ENCODE measurements around the gene DAGLA. TPM values are rescaled to one million over a fixed set of nuclear protein-coding genes. Genes with fewer than 3 reads are reported as not detected.

The DAGLA gene
- total RNA-seq, 1 donor from 2014 or later, result 5.1 TPM

DNA sequence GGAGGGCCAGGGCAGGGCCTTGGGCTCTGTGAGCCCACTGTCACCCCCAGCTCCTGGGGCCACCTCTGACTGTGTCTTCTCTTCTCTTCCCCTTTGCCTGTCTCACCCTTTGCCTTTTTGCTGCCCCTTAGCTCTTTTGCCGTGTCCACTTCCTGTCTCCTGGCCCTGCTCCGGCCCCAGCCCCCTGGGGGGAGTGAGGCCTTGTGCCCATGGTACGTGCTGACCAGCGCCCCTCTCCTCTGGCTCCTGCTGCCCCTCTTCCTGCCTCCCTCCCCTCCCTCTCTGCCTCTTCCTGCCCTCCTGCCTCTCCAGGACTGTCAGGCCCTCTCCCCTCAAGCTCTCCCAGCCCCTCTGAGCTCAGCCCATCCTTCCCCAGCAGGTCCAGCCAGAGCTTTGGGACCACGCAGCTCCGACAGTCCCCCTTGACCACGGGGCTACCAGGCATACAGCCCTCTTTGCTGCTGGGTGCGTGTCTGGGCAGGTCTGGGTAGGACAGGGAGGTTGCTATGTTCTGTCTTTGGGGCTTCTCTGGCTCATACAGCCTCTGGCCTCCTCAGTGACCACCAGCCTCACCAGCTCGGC, 100.5 kb downstream of the DAGLA start:
- peaks cover 12% of the 10 kb centered on the region for H3K4me1 Mint-ChIP-seq (ENCODE audit: unreplicated experiment)
- DNase-seq (ENCODE audit: extremely low spot score, unreplicated experiment), result no peak
- H3K4me3 Mint-ChIP-seq (ENCODE audit: unreplicated experiment), result no peak overlapping the region
- H3K27ac Mint-ChIP-seq (ENCODE audit: unreplicated experiment), result no peak overlapping the region
- no peaks in the 10 kb centered on the region for H3K27me3 Mint-ChIP-seq (ENCODE audit: unreplicated experiment)
- H3K9me3 Mint-ChIP-seq (ENCODE audit: unreplicated experiment), result no peaks in the 10 kb centered on the region
- peaks cover 5% of the 10 kb centered on the region for H3K36me3 Mint-ChIP-seq (ENCODE audit: unreplicated experiment)
- TF ChIP-seq, protein P1, sequence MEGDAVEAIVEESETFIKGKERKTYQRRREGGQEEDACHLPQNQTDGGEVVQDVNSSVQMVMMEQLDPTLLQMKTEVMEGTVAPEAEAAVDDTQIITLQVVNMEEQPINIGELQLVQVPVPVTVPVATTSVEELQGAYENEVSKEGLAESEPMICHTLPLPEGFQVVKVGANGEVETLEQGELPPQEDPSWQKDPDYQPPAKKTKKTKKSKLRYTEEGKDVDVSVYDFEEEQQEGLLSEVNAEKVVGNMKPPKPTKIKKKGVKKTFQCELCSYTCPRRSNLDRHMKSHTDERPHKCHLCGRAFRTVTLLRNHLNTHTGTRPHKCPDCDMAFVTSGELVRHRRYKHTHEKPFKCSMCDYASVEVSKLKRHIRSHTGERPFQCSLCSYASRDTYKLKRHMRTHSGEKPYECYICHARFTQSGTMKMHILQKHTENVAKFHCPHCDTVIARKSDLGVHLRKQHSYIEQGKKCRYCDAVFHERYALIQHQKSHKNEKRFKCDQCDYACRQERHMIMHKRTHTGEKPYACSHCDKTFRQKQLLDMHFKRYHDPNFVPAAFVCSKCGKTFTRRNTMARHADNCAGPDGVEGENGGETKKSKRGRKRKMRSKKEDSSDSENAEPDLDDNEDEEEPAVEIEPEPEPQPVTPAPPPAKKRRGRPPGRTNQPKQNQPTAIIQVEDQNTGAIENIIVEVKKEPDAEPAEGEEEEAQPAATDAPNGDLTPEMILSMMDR (IDR thresholded peaks at IDR 0.05), result no peak

DNA sequence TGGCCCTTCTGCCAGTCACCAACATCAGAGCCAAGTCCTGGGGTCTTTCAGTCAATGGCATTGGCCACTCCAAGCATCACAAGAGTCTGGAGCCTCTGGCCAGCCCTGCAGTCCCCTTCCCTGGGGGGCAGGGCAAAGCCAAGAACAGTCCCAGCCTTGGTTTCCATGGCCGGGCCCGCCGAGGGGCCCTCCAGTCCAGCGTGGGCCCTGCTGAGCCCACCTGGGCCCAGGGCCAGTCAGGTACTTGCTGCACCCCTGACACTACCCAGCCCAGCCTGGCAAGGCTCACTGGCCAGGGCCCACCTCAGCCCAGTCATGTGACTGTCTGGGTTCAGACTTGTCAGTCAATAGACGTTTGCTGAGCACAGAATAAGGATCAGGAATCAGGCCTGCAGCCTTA, 101.4 kb downstream of the DAGLA start:
- Mint-ChIP-seq H3K27me3 (ENCODE audit: unreplicated experiment) (no peaks in the 10 kb centered on the region), H3K9me3 (ENCODE audit: unreplicated experiment) (no peaks in the 10 kb centered on the region), H3K4me3 (ENCODE audit: unreplicated experiment) (no peak overlapping the region), H3K4me1 (ENCODE audit: unreplicated experiment) (peaks cover 12% of the 10 kb centered on the region), H3K36me3 (ENCODE audit: unreplicated experiment) (peaks cover 5% of the 10 kb centered on the region), H3K27ac (ENCODE audit: unreplicated experiment) (no peak overlapping the region)
- TF ChIP-seq, protein P1 (IDR thresholded peaks at IDR 0.05), result no peak
- DNase-seq (ENCODE audit: extremely low spot score, unreplicated experiment), result no peak

DNA sequence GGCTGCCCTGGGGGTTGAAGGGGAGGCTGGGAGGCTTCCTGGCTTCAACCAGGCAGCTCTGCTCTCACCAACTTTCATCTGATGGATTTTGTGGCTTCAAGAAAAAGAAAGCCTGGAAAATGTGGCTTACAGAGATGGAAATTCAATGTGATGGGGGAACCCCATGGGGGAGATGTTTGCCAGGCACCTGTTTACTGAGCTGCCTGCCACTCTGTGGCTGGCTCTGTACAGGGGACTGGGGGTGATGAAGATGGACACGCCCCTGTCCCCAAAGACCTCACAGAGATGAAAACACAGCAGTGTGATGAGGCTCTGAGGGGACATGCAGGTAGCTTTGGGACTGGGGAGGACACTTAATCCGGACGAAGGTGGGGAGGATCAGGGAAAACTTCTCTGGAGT, 102.1 kb downstream of the DAGLA start:
- no peak overlapping the region for H3K4me3 Mint-ChIP-seq (ENCODE audit: unreplicated experiment)

DNA sequence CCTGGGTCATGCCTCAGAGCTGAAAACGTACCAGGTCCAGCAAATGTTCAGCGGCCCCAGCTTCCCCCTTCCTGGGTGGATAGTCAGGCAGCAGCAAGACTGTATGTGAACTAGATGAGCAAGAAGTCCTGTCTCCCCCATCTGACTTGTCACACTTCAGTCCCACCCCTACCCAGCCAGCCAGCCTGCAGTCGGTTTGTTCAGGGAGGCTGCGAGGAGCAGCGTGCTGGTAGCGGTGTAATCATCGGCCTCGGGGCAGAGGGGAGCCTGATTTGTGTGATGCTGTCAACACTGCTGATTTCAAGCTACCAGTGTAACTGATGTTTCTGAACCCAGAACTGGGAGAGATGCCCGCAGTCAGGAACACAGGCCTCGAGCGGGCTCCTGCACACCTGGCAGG, 102.7 kb downstream of the DAGLA start:
- DNase-seq (ENCODE audit: extremely low spot score, unreplicated experiment), result no peak
- H3K27ac Mint-ChIP-seq (ENCODE audit: unreplicated experiment), result no peak overlapping the region
- H3K9me3 Mint-ChIP-seq (ENCODE audit: unreplicated experiment), result no peaks in the 10 kb centered on the region
- TF ChIP-seq, protein P1 (IDR thresholded peaks at IDR 0.05), result no peak
- peaks cover 5% of the 10 kb centered on the region for H3K36me3 Mint-ChIP-seq (ENCODE audit: unreplicated experiment)
- peaks cover 12% of the 10 kb centered on the region for H3K4me1 Mint-ChIP-seq (ENCODE audit: unreplicated experiment)
- H3K4me3 Mint-ChIP-seq (ENCODE audit: unreplicated experiment), result no peak overlapping the region
- H3K27me3 Mint-ChIP-seq (ENCODE audit: unreplicated experiment), result no peaks in the 10 kb centered on the region

More for the DNA sequence above, 102.1 kb downstream of the DAGLA start:
- Mint-ChIP-seq H3K27me3 (ENCODE audit: unreplicated experiment) (no peaks in the 10 kb centered on the region), H3K4me1 (ENCODE audit: unreplicated experiment) (peaks cover 12% of the 10 kb centered on the region), H3K27ac (ENCODE audit: unreplicated experiment) (no peak overlapping the region), H3K36me3 (ENCODE audit: unreplicated experiment) (peaks cover 5% of the 10 kb centered on the region), H3K9me3 (ENCODE audit: unreplicated experiment) (no peaks in the 10 kb centered on the region)
- TF ChIP-seq, protein P1 (IDR thresholded peaks at IDR 0.05), result no peak
- no peak for DNase-seq (ENCODE audit: extremely low spot score, unreplicated experiment)

DNA sequence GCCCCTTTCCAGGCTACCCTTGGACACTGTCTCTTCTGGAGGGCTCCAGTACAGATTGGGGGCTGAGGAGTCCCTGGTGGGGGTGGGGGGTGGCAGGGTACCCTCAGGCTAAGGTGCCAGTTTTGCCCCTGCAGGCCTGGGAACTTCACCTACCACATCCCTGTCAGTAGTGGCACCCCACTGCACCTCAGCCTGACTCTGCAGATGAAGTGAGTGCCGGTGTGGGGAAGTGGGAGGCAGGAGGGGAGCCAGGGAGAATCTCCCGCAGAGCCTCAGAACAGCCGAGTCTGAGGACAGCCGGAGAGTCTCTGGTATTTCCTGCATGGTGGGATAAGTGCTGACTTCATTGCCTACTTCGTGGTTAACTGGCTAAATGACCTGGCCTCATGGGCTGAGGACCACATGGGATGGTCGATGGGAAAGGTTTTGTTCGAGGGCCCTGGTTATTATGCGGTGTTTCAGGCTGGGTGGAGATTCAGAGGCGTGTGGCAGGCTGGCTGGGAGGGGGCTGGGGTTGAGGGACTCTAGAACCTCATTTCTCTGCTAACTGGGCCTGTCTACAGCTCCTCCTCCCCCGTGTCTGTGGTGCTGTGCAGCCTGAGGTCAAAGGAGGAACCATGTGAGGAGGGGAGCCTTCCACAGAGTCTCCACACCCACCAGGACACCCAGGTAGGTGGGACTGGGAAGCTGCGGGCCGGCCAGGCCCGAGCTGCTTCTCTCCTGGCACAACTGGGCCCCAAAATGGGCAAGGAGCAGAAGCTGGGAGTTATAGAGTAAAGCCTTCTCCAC, 103.7 kb downstream of the DAGLA start:
- no peak for DNase-seq (ENCODE audit: extremely low spot score, unreplicated experiment)
- H3K9me3 Mint-ChIP-seq (ENCODE audit: unreplicated experiment), result no peaks in the 10 kb centered on the region
- TF ChIP-seq, protein P1 (IDR thresholded peaks at IDR 0.05), result no peak
- H3K4me1 Mint-ChIP-seq (ENCODE audit: unreplicated experiment), result peaks cover 12% of the 10 kb centered on the region
- H3K27me3 Mint-ChIP-seq (ENCODE audit: unreplicated experiment), result no peaks in the 10 kb centered on the region
- peaks cover 8% of the 10 kb centered on the region for H3K36me3 Mint-ChIP-seq (ENCODE audit: unreplicated experiment)
- peak overlapping the region; percentile 39 for H3K27ac Mint-ChIP-seq (ENCODE audit: unreplicated experiment)
- H3K4me3 Mint-ChIP-seq (ENCODE audit: unreplicated experiment), result no peak overlapping the region
